Spleen (tissue), 11 donors: ENCODE measurements around the gene LYRM4. TPM values are rescaled to one million over a fixed set of nuclear protein-coding genes. Genes with fewer than 3 reads are reported as not detected.

ENCODE experiments used
- DNase-seq: peaks from one replicate; pipeline ENCODE4 v3.0.0-alpha.2; 2020
- H3K27ac ChIP-seq, 8 donors: fragments of 200-600 bp; sonication (generic) in 7 of 8; 1 replicate in 4 of 8; 2 replicates in 4 of 8; pipeline versions ENCODE4 v1.5.0 to v1.8.0; 2016 to 2021; ENCODE audit warnings: inconsistent platforms in 4 of 8, mild to moderate bottlenecking in 4 of 8, moderate library complexity in 1 of 8
- H3K27me3 ChIP-seq, 7 donors: fragments of 200-600 bp; sonication (generic) in 6 of 7; replicated peaks in 1 of 7; 1 replicate in 4 of 7; 2 replicates in 3 of 7; pipeline versions ENCODE4 v1.5.0 to v1.8.0; 2016 to 2021; ENCODE audit warnings: inconsistent platforms in 3 of 7, mild to moderate bottlenecking in 1 of 7
- H3K36me3 ChIP-seq, 6 donors: fragments of 200-600 bp; sonication (generic) in 5 of 6; 1 replicate in 4 of 6; 2 replicates in 2 of 6; pipeline versions ENCODE4 v1.5.0 to v1.8.0; 2016 to 2021; ENCODE audit warnings: inconsistent platforms in 2 of 6
- H3K4me1 ChIP-seq, 6 donors: fragments of 200-600 bp; sonication (generic) in 5 of 6; 1 replicate in 3 of 6; 2 replicates in 3 of 6; pipeline versions ENCODE4 v1.5.0 to v1.8.0; 2016 to 2021; ENCODE audit warnings: inconsistent platforms in 3 of 6
- H3K4me3 ChIP-seq, 8 donors: fragments of 200-600 bp; sonication (generic) in 7 of 8; 1 replicate in 4 of 8; 2 replicates in 4 of 8; pipeline versions ENCODE4 v1.5.0 to v1.8.0; 2016 to 2021; ENCODE audit warnings: inconsistent platforms in 4 of 8, mild to moderate bottlenecking in 4 of 8, moderate library complexity in 2 of 8
- H3K9me3 ChIP-seq, 8 donors: fragments of 200-600 bp; sonication (generic) in 7 of 8; 1 replicate in 4 of 8; 2 replicates in 4 of 8; pipeline versions ENCODE4 v1.5.0 to v1.8.0; 2016 to 2021; ENCODE audit warnings: inconsistent platforms in 4 of 8
- POLR2A ChIP-seq, 3 donors: fragments of 450-650 bp; IDR thresholded peaks; one replicate each; pipeline ENCODE4 v1.5.1; 2017; ENCODE audit warnings: antibody characterized with exemption in 3 of 3, mild to moderate bottlenecking in 1 of 3
- POLR2AphosphoS5 ChIP-seq, 3 donors: sonication (generic); formaldehyde crosslinking; IDR thresholded peaks; one replicate each; pipeline ENCODE4 v1.5.1; 2017; ENCODE audit warnings: antibody characterized with exemption in 3 of 3
- WGBS, 5 donors: extraction: QIAGEN DNeasy Blood & Tissue Kit in 3 of 5; methylation state at CpG; one replicate each; pipeline versions ENCODE4 v1.1.5 to v1.1.7; 2013 to 2018; 5-methylcytosine and 5-hydroxymethylcytosine counted together
- intact Hi-C: fragments of 100-400 bp; cut with DNase I; formaldehyde crosslinking; loops from one replicate; pipeline ENCODE4 v1.15.0; 2023; ENCODE audit warnings: low total_unique reads
- polyA plus RNA-seq, 3 donors: library from polyadenylated mRNA; stranded (reverse); fragments of 200-250 nt; gene quantifications; one replicate each; pipeline ENCODE4 v1.2.1, GENCODE V29; 2013
- total RNA-seq, 7 donors: library from RNA; depleted of rRNA in 3 of 7; stranded (reverse); fragments of >200 nt in 3 of 7; fragmentation: NEBNext Ultra II Directional in 4 of 7; extraction: Animal tissue kit (Norgen Biotek cat#: 25700) in 4 of 7; gene quantifications; one replicate each; pipeline versions ENCODE4 v1.1.0 to v1.2.1, GENCODE V29; 2016 to 2021
- TF ChIP-seq, protein P1 (sequence below), 11 experiments: fragments of 200-600 bp in 7 of 11; fragments of 450-650 bp in 4 of 11; sonication (generic) in 4 of 11; IDR thresholded peaks in 8 of 11; conservative IDR thresholded peaks in 3 of 11; 1 replicate in 7 of 11; 2 replicates in 4 of 11; pipeline versions ENCODE4 v1.4.0 to v1.8.0; 2016 to 2021; ENCODE audit warnings: antibody characterized with exemption in 11 of 11, inconsistent platforms in 4 of 11, mild to moderate bottlenecking in 1 of 11
- donor health status: healthy with polysubstance abuse.
- donor health status: DM: no; HTN: no; CAD: no; lungs with moderate emphysema.
- donor health status: DM: no; HTN: no; CAD: no.
- donor health status: Bipolar disorder and iron deficiency.
- donor health status: healthy.
- donor health status: DM: no; HTN: no; CAD: no.
- donor health status: DM: yes; HTN: yes; CAD: no.

The LYRM4 gene
- total and polyA plus RNA-seq, 10 donors = 32.1 to 58.1 (median 38.7) TPM

DNA sequence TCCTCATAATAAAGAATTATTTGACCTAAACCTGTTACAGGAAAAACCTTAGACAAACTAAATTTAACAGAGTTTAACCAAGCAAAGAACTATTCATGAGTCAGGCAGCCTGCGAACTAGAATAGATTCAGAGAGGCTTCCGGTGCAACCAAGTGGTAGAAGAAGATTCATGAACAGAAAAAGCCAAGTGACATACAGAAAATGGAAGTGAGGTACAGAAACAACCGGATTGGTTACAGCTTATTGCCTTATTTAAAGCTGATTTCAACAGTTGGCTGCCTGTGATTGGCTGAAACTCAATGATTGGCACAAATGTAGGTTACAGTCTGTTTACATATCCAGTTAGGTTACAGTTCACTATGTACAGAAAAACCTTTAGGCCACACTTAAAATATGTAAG lies 165.5 kb downstream of the LYRM4 start:
- no peak for DNase-seq

GRCh38 chr6:5094327-5094726 lies 166.4 kb downstream of the LYRM4 start:
- 77 to 84% (median 81%) methylated on average over 3 of the region's 3 CpGs for WGBS, 5 donors
- Histone ChIP-seq H3K27ac (no peak overlapping the region), H3K36me3 (no peaks in the 10 kb centered on the region), H3K4me1 (peaks cover 4 to 30% (median 9%) of the 10 kb centered on the region in 6 donors), H3K4me3 (no peak overlapping the region), H3K27me3 (peaks cover 0 to 6% (median 0%) of the 10 kb centered on the region in 7 donors), H3K9me3 (no peaks in the 10 kb centered on the region)
- intact Hi-C loops = no loop called here
- no peak for DNase-seq
- TF ChIP-seq POLR2AphosphoS5 (IDR thresholded peaks at IDR 0.05) = no peak
- TF ChIP-seq POLR2A (IDR thresholded peaks at IDR 0.05) = no peak
- TF ChIP-seq, protein P1, sequence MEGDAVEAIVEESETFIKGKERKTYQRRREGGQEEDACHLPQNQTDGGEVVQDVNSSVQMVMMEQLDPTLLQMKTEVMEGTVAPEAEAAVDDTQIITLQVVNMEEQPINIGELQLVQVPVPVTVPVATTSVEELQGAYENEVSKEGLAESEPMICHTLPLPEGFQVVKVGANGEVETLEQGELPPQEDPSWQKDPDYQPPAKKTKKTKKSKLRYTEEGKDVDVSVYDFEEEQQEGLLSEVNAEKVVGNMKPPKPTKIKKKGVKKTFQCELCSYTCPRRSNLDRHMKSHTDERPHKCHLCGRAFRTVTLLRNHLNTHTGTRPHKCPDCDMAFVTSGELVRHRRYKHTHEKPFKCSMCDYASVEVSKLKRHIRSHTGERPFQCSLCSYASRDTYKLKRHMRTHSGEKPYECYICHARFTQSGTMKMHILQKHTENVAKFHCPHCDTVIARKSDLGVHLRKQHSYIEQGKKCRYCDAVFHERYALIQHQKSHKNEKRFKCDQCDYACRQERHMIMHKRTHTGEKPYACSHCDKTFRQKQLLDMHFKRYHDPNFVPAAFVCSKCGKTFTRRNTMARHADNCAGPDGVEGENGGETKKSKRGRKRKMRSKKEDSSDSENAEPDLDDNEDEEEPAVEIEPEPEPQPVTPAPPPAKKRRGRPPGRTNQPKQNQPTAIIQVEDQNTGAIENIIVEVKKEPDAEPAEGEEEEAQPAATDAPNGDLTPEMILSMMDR (IDR thresholded peaks at IDR 0.05 in 8 of 11, conservative IDR thresholded peaks at IDR 0.05 in 3 of 11) = no peak

More for the DNA sequence above, 165.5 kb downstream of the LYRM4 start:
- Histone ChIP-seq H3K27me3 (peaks cover 0 to 6% (median 0%) of the 10 kb centered on the region in 7 donors), H3K9me3 (no peaks in the 10 kb centered on the region), H3K4me1 (peaks cover 1 to 21% (median 4%) of the 10 kb centered on the region in 6 donors), H3K4me3 (no peak overlapping the region), H3K27ac (peak overlapping the region in 2 of 8 donors; percentile 15 to 29), H3K36me3 (no peaks in the 10 kb centered on the region)
- intact Hi-C loops = no loop called here
- TF ChIP-seq, protein P1 (IDR thresholded peaks at IDR 0.05 in 8 of 11, conservative IDR thresholded peaks at IDR 0.05 in 3 of 11) = no peak
- no peak for TF ChIP-seq POLR2A (IDR thresholded peaks at IDR 0.05)
- TF ChIP-seq POLR2AphosphoS5 (IDR thresholded peaks at IDR 0.05) = no peak
- WGBS, 5 donors = 47 to 71% (median 66%) methylated on average over 3 of the region's 3 CpGs

GRCh38 chr6:5093231-5094015 lies 167.3 kb downstream of the LYRM4 start:
- Histone ChIP-seq H3K27ac (no peak overlapping the region), H3K4me3 (no peak overlapping the region), H3K9me3 (no peaks in the 10 kb centered on the region), H3K27me3 (peaks cover 0 to 6% (median 0%) of the 10 kb centered on the region in 7 donors), H3K36me3 (no peaks in the 10 kb centered on the region), H3K4me1 (peaks cover 4 to 38% (median 10%) of the 10 kb centered on the region in 6 donors)
- no peak for TF ChIP-seq POLR2AphosphoS5 (IDR thresholded peaks at IDR 0.05)
- TF ChIP-seq POLR2A (IDR thresholded peaks at IDR 0.05) = no peak
- TF ChIP-seq, protein P1 (IDR thresholded peaks at IDR 0.05 in 8 of 11, conservative IDR thresholded peaks at IDR 0.05 in 3 of 11) = no peak
- intact Hi-C loops = no loop called here
- WGBS, 5 donors = 87 to 92% (median 90%) methylated on average over 7 of the region's 7 CpGs
- DNase-seq = no peak
